HG02938 (cell line): ENCODE data around the gene RANBP3L.
A peak's percentile ranks its signal among the peaks of the same experiment; 100 is the strongest.

ENCODE experiments used
- ATAC-seq: cut with Tn5 transposase; IDR thresholded peaks from one replicate; pipeline ENCODE4 v1.9.1; 2021; ENCODE audit warnings: mild to moderate bottlenecking, moderate library complexity; ENCODE audit not compliant: unreplicated experiment

Gene RANBP3L

GRCh38 chr5:36246036-36246800, 55.5 kb downstream of the RANBP3L start:
- ATAC-seq, result no peak

DNA sequence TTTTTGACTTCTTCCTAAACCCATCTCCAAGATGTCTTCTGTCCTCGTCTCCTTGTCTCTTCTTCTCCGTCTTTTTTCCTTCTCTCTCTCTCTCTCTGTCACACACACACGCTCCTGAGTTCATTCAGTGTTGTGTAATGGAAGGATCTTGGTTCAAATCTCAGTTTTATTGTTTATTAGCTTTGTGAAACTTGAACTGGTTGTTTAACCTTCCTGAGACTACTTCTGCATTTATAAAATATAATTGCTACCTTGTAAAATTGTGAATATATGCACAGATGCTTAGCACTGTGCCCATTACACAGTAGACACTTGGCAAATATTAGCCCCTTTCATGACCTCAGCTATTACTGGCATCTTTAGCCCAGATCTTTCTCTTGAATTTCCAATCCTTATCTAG, 57.6 kb downstream of the RANBP3L start:
- no peak for ATAC-seq

GRCh38 chr5:36243653-36244052, 58.0 kb downstream of the RANBP3L start:
- ATAC-seq, result no peak

- ATAC-seq, result no peak
Measured at GRCh38 chr5:36242534-36243485, 58.9 kb downstream of the RANBP3L start.

DNA sequence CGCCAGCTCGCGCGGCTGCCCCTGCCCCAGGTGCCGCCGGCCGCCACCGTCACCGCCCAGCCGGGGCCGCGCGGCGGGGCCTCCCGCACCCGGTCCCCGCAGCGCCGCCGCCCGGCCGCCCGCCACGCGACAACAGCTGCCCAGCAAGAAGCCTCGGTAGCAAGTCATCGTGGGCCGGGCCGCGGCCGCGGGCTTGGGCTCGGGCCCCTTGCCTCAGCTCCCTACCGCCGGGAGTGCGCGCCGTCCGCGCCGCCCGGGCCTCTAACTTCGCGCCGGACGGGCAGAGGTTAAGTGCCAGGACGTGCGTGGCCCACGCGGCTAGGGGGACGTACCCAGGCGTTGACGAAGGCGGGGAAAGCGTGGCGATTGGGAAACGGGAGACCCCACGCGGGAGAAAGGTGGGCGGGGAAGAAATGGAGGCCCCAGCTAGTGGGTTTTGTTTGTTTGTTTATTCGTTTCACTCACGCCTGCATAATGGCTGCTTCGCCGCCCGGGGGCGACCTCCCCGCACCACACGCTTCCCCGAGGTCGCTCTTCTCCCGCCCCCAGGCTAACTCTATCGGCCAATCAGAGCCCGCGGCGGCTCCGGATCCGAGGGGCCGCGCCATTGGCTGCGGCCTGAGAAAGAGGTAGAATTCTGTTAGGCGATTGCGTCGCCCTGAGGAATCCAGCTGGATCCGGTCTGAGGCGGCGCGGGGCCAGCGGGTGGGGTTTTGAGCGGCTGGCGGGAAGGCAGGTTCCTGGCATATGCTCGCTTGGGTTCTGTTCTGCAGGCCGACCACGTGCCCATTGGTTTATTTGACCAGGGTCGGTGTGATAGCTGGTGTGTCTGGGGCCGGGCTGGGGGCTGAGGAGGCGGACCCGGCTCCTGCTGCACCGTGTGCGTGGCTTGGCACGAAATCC, 59.8 kb downstream of the RANBP3L start, which contains the start of gene NADK2:
Gene NADK2, minus strand, starts transcription at position 295 of the 903 bp plus-strand sequence. Its CDS starts 127 bp downstream, at position 168.
- ATAC-seq, result peak; percentile 88

DNA sequence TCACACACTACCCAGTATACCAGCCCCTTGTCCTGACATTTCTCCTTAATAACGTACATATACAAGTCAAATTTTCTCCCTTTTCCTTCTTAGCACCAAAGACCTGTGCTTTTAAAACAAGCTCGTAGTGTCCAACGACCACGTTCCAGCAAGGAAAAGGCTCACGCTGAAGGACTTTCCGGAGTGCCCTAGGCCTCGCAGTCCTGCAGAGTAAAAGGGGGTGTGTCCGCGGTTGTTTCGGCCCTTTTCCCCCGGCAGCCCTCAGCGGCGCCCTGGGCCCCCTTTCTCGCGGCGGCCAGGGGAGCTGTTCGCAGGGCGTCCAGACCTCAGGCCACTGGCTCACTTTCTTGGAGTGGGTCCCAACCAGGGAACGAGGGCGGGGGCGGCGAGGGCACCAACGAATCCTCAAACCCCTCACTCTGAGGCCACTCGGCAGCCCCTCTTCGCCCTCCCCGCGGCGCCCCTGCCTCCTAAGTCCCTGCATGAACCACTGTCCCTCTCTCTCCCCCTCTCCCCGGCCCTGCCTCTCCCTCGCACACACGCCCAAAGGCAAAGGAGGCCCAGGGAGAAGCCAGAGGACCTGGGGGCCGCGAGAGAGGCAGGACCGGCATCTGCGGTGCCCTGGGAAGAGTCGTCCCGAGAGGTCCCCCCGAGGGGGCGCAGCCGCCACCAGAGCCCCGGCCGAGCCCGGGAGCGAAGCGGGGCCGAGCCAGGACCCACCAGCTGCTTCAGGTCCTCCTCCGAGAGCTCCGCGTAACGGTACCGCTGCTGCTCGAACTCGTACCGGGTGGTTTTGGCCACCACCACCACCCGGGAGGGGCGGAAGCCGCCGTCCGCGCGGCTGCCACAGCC, 60.7 kb downstream of the RANBP3L start:
- peak; percentile 17 for ATAC-seq

GRCh38 chr5:36239370-36240293, 62.1 kb downstream of the RANBP3L start:
- ATAC-seq, result no peak

DNA sequence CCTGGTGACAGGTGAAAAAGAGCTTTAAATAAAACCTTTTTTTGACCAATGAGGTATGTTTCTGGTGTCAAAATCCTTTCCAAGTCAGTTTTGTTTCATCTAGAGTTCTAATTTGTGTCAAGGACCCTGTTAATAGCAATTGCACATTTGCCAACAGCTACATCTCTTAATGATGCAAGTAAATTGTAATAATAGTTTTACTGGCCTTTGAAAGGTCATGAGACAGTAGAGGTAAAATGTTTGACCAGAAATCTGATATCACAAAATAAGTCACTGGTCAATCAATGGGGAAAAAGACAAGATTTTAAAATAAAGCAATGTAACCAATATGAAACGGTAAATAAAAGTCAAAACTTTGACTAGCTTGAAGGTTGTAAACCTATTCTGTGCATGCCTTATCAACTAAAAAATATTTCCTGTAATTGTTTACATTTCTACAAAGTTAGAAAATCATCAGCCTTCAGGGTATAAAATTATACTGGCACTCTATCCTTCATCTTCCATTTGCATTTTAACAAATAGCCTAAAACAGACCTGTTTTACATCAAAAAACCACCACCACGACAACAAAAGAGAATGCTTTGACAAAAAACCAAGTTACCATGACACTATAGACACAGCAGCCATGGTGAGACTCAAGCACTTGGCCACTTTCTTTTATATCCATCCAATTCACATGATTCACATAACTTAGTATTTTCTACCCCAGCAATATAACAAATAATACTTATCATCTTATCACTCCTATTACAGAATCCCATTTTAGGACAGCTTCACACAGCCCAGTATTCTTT, 63.0 kb downstream of the RANBP3L start:
- no peak for ATAC-seq

DNA sequence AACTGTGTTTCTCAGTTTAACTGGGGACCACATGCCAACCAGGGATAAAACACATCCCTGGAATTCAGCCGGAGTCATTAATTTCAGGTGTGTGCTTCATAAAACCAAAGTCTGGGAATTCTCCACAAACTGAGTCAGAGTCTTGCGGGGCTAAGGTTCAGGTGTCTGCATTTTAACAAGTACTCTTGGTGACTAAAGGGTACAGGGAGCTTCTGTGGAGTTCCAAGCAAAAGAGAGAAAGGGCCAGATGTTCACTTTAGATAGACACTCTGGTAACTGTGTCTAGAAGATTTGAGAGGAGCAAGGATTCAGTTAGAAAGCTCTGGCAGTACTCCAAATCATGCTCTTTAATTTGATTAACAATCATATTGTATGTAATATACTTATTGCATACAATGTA, 64.0 kb downstream of the RANBP3L start:
- no peak for ATAC-seq

DNA sequence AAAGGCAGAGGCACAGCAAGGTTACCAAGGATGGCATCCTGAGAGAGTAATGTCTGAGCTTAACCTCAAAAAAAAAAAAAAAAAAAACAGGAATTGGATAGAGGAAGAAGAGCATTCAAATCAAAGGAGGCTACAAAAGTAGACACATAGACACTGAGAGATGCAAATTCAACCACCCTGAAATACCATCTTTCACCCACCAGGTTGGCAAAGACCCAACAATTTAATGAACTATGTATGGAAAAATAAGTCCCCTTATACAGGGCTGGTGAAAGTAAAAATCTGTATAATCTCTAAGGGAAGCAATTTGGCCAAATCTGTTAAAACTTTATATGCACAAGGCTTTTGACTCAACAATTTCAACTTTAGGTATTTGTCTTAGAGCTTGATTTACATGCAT, 64.9 kb downstream of the RANBP3L start:
- no peak for ATAC-seq

DNA sequence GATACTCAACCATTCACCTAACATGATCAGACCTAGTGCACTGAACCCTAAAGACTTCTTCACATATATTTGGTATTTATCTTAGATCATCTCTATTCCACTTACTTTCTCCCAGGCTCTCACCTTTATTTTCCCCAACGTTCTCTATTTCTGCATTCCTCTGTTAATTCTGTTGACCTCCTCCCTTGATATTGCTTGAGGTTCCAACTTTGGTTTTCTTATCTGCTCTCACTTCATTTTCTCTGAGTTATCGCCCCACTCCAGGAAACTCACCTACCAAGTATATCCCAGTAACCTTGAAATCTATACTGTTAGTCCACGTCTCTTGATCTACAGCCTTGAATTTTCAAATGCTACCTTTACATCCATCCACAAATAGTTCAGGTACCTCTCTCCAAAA, 69.2 kb downstream of the RANBP3L start:
- ATAC-seq, result no peak

GRCh38 chr5:36230151-36230790, 71.4 kb downstream of the RANBP3L start:
- no peak for ATAC-seq

DNA sequence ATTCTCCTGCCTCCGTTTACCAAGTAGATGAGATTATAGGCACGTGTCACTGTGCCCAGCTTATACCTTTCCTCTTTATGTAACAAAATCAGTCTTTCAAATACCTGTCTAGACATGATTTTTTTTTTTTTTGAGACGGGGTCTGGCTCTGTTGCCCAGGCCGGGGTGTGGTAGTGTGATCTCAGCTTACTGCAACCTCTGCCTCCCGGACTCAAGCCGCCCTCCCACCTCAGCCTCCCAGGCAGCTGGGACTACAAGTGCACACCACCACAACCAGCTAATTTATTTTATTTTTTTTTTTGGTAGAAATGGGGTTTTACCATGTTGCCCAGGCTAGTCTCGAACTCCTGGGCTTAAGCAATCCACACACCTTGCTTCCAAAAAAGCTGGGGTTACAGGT, 73.2 kb downstream of the RANBP3L start:
- no peak for ATAC-seq

DNA sequence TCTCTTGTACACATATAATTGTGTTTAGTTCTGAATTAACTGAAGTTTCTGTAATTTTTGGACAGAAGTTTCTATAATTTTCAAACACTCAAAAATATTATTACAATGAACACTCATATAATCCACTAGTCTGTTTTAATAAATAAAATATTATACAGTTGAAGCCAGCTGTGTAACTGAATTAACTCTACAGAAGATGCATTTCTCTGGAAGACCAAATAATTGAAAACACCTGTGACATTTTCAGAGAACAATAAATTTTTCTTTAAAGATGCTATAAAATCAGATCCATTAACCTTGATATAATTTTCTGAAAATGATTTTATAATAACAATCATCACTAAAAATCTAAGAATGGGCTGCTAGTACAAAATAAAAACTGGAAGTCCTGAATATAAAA, 74.7 kb downstream of the RANBP3L start:
- ATAC-seq, result no peak

DNA sequence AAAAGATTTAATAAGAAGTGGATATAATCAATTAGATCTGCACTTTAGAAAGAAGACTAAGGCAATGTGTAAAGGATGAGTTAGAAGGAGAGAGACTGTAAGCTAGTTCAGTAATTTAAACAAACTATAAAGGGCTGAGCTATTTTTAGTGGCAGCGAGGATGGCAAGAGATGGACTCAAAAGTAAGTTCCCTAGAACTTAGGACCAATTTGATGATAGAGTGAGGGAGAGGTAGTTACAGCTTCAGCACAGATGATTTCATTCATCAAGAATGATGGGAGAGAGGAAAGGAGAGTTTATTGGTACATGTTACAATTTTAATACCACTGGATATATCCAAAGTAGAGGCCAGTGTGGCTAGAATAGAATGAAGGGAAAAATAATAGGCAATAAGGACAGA, 79.1 kb downstream of the RANBP3L start:
- ATAC-seq, result no peak

- ATAC-seq, result no peak
Measured at GRCh38 chr5:36217988-36218387, 83.7 kb downstream of the RANBP3L start.

DNA sequence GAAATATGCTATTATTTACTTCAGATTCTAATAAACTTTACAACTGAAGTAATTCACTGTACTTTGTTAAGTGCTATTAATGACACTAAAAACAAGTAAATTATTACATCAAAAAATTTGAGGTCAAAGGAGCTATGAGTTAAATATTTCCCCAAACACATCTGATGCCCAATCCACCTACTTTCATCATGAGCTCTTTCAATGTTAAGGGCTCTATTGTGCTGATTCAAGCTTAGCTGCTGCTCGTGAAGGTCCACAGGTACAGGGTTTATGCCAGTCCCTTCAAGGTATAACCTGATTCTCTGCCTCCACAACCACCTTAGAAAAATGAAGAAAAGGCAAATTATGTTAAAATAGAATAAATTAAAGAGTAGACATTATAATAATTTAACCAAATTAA, 84.1 kb downstream of the RANBP3L start:
- no peak for ATAC-seq

- ATAC-seq, result no peak
Measured at GRCh38 chr5:36215910-36216309, 85.8 kb downstream of the RANBP3L start.
